Stomach (tissue), 4 donors: ENCODE data around the gene IQSEC3.

ENCODE experiments used
- EP300 ChIP-seq: sonication (generic); formaldehyde crosslinking; IDR thresholded peaks from one replicate; pipeline ENCODE4 v1.6.1; 2017; ENCODE audit warnings: antibody characterized with exemption
- POLR2A ChIP-seq, 4 donors: fragments of 450-650 bp; IDR thresholded peaks; one replicate each; pipeline ENCODE4 v1.6.1; 2016; ENCODE audit warnings: antibody characterized with exemption in 4 of 4, control low read depth in 2 of 4, mild to moderate bottlenecking in 1 of 4, moderate library complexity in 1 of 4
- POLR2AphosphoS5 ChIP-seq, 3 donors: sonication (generic); formaldehyde crosslinking; IDR thresholded peaks; one replicate each; pipeline ENCODE4 v1.6.1; 2016; ENCODE audit warnings: antibody characterized with exemption in 3 of 3
- TF ChIP-seq, protein P1 (sequence below), 7 experiments: fragments of 450-650 bp in 4 of 7; fragments of 200-600 bp in 3 of 7; sonication (generic) in 3 of 7; IDR thresholded peaks; one replicate each; pipeline ENCODE4 v1.5.1; 2016 to 2019; ENCODE audit warnings: antibody characterized with exemption in 7 of 7, control low read depth in 2 of 7, mild to moderate bottlenecking in 1 of 7

DNA sequence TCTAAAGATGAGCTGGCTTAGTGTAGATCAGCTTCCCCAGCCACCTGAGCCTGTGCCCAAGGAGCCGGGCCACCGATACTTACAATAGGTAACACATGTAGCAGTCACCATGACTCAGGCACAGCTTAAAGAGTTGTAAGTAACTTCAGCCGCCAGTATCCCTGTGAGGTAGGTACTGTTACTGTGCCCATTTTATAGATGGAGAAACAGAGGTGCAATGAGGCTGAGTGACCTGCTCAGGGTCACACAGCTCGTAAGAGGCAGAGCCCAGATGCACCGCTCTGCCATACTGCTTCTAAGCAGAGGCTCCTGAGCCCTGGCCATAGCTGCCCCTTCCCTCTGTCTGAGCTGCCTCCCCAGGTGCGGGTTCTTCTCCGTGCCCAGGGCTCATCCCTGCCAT, 58.5 kb downstream of the IQSEC3 start:
- TF ChIP-seq, protein P1, sequence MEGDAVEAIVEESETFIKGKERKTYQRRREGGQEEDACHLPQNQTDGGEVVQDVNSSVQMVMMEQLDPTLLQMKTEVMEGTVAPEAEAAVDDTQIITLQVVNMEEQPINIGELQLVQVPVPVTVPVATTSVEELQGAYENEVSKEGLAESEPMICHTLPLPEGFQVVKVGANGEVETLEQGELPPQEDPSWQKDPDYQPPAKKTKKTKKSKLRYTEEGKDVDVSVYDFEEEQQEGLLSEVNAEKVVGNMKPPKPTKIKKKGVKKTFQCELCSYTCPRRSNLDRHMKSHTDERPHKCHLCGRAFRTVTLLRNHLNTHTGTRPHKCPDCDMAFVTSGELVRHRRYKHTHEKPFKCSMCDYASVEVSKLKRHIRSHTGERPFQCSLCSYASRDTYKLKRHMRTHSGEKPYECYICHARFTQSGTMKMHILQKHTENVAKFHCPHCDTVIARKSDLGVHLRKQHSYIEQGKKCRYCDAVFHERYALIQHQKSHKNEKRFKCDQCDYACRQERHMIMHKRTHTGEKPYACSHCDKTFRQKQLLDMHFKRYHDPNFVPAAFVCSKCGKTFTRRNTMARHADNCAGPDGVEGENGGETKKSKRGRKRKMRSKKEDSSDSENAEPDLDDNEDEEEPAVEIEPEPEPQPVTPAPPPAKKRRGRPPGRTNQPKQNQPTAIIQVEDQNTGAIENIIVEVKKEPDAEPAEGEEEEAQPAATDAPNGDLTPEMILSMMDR (IDR thresholded peaks at IDR 0.05), result no peak
- no peak for TF ChIP-seq EP300
- no peak for TF ChIP-seq POLR2A (IDR thresholded peaks at IDR 0.05)
- TF ChIP-seq POLR2AphosphoS5 (IDR thresholded peaks at IDR 0.05), result no peak
